Stimulated activated CD4-positive, alpha-beta T cell treated with anti-CD3 and anti-CD28 coated beads, Interleukin-2, amount 100 ng/mL, for 24 hours (primary cell): ENCODE measurements around the gene MYH9.
"Not testable (repeated sequence)": the region's sequence is repeated elsewhere in the genome, so short reads cannot be mapped to it uniquely, and the experiment has no call there.

Source experiments
- DNase-seq, 2 donors: peaks; one replicate each; pipeline ENCODE4 v3.0.0-alpha.2; 2020

MYH9 gene

DNA sequence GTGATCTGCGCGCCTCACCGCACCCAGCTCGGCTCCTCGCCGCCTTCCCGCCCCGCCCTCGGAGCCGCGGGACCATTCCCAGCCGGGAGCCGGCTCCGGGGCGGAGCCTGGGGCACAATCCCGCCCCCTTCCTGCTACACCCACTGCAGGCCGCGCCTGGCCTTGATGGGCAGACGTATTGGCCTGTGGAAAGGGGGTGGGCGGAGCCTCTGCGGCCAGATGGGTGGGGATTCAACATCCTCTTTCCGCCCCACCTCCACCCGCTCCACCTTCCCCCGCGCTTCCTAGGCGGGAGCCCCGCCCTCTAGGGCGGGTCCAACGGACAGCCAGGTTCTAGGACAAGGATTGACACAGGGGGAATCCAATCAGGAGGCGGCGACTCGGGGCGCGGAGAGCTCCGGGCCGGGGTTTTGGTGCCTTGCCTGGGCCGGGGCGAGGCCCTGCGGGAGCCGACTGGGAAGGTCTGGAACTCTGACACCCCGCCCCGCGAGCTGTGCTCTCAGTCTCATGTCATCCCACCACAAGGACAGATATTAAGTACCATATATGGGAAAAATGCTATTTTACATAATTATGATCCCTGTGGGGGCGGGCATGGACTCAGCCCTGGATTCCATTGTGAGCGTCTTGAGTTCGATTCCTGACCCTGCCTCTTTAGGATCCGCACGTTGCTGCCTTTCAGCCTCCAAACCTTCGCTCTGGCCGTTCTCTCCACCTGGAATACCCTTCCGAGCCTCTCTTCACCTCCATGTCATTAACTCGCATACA, at the start of gene MYH9:
Gene MYH9 (minus strand): TSS at position 9 of the 768 bp plus-strand sequence. CDS start 38,731 bp downstream, outside the sequence.
- DNase-seq = peak; percentile 99

DNA sequence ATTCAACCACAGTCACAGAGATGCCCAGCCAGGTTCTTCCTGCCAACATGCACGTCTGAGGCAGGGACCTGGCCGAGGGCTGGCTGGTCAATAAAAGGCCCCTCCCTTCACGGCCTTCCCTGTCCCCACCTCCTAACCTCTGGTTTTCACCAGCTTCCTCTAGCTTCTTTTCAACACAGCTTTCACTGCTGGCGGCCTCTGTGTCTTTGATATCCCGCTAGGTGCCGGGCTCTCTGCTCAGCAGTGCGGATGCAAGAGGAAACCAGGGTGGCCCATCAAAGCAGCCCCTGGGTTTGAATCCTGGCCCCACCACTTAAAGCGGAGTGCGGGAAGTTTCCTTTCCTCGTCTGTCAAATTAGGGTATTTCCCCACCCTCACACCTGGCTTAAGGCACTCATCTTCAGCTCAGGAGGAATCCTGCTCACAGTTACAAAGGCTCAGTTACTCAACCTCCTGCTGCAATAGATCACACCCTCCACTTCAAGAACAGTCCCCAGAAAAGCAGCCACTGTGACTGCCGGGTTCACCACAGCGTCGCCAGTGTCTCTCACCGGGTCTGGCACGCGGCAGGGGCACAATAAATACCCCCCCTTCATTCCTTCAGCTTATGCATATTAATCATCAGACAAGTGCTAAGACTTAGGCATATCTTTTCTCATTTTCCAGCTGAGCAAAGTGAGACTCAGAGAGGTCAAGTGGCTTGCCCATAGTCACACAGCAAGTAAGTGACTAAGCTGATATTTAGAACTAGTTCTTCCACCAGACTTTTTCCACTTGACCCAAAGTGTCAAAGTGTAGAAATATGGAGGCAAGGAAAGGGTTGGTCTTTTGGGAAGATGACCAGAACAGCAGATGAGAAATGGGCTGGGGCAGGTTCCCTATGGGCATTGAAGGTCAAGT, 48.0 kb upstream of the MYH9 start:
- peak; percentile 59 to 60 for DNase-seq

GRCh38 chr22:36433318-36434231, 45.8 kb upstream of the MYH9 start:
- no peak for DNase-seq

DNA sequence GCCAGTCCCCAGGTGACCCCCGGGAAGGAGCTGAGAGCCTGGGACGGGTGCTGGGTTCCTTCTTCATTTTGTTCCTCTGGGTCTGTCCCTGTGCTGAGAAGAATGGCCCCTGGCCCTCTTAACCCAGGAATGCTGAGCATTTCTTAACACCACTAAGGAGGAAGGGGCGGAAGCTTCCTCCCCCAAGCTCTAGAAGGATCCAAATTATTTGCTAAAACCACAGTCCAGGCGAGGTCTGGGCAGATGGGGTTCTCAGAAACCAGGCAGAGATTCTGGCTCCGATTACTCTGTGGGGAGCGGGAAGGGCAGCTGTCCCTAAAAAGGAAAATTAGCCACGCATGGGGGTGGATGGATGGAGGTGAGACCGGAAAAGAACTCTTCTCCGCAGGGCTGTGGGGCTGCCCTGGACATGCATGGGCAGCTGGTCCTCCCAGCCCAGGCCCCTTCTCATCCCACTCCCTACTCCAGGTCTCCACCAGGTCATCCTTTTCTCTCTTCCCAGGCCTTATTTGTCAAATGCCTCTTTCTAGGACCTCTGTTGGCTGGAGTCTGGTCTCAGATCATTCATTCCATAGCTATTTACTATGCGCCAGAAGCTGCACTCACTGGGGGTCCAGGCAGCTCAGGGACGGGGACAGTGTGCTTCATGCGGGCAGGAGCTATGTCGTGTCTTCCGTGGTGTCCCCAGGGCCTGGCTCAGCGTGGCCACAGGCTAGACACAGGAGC, 45.0 kb upstream of the MYH9 start:
- DNase-seq = no peak

DNA sequence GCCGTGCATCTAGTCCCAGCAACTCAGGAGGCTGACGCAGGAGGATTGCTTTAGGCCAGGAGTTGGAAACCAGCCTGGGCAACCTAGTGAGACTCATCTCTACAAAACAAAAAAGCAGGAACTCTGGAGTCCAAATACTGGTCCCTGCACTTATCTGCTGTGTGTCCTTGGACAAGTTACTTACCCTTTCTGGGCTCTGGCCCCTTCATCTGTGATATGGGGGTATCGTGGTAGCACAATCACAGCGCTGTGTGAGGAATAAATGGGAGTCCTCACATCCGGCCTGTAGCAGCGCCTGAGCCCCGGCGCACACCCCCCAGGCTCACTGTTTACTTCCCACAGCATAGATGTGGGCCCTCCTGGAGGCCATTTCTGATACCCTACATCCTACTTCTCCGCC, 44.2 kb upstream of the MYH9 start:
- no peak for DNase-seq

GRCh38 chr22:36430863-36431262, 43.1 kb upstream of the MYH9 start:
- DNase-seq = no peak

GRCh38 chr22:36427952-36428351, 40.2 kb upstream of the MYH9 start:
- DNase-seq = not testable (repeated sequence)

DNA sequence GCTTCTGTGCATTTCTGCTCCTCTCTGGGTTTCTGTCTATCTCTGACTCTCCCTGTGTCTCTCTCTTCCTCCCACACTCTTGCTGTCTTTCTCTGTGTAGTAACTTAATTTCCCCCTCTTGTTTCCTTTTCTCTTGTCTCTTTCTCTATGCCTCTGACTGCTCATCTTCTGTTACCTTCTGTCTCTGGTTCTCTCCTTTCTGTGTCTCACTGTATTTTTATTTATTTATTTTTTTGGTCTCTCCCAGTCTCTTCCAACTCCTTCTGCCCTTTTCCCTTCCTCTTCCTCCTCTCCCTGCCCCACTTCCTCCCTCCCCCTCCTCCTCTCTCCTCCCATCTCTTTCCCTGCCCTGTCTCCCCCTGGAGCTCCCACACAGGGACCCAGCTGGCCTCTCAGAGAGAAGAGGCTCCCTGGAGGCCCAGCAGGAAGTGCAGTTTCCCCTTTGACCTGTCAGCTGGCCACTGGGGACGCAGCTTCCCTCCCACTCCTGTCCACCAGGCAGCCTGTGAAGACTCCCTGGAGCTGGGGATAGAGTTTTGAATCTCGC, 38.3 kb upstream of the MYH9 start:
- no peak for DNase-seq

DNA sequence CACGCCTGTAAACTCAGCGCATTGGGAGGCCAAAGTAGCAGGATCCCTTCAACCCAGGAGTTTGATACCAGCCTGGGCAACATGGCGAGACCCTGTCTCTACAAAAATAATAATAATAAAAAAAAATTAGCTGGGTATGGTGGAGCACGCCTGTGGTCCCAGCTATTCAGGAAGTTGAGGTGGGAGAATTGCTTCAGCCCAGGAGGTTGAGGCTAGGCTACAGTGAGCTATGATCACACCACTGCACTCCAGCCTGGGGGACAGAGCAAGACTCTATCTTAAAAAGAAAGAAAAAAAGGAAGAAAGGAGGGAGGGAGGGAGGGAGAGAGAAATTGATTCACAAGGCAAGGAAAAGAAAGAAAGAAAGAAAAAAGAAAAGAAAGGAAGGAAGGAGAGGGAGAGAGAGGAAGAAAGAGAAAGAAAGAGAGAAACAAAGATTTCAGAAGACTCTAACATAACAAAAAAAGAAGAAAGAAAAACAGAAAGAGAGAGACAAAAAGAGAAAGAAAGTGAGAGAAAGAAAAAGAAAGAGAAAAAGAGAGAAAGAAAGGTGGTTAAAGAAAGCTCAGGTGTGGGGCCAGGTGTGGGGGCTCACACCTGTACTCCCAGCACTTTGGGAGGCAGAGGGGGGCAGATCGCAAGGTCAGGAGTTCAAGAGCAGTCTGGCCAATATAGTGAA, 37.3 kb upstream of the MYH9 start:
- DNase-seq = no peak

- DNase-seq = not testable (repeated sequence)
These were observed 36.7 kb upstream of the MYH9 start for GRCh38 chr22:36424466-36424865.

DNA sequence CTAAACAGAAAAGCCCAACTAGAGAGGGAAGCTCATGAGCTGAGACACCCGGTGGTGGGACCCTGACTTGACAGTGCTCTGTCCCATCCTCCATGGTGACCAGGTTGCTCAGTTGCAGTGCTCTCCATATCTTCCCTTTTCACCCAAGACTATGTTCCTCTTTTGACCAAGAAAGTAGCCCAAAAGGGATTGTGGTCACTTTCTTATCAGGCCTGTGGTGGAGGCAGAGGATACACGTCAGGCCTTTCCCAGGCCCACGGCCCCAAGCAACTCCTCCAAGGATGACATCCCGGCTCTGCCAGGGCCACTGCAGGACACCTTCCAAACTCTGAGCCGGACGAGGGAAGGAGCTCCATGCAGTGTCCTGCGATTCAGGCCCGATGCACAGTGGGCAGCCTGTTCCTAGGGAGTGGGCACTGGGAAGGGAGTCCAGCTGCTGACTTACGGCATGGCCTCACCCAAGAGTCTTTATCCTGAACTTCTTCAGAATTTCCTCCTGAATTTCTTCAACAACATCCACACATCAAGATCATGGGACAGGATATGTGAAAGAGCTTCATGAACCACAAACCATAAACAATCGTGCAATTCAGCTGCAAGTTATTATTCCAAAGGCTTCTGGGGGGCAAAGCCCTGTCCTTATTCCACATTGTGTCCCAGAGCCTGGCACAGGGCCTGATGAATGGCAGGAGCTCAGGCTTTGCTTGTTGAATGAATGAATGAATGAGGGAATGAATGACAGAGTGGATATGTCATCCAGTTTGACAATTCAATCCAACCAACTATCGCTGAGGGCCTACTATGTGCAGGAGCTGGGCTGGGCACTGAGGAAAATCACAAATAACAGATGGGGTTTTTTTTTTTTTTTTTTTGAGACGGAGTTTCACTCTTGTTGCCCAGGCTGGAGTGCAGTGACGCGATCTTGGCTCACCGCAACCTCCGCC, 36.0 kb upstream of the MYH9 start:
- DNase-seq = no peak

GRCh38 chr22:36422287-36423014, 34.7 kb upstream of the MYH9 start:
- DNase-seq = no peak

- DNase-seq = no peak
These were observed 32.4 kb upstream of the MYH9 start for GRCh38 chr22:36419912-36420882.

DNA sequence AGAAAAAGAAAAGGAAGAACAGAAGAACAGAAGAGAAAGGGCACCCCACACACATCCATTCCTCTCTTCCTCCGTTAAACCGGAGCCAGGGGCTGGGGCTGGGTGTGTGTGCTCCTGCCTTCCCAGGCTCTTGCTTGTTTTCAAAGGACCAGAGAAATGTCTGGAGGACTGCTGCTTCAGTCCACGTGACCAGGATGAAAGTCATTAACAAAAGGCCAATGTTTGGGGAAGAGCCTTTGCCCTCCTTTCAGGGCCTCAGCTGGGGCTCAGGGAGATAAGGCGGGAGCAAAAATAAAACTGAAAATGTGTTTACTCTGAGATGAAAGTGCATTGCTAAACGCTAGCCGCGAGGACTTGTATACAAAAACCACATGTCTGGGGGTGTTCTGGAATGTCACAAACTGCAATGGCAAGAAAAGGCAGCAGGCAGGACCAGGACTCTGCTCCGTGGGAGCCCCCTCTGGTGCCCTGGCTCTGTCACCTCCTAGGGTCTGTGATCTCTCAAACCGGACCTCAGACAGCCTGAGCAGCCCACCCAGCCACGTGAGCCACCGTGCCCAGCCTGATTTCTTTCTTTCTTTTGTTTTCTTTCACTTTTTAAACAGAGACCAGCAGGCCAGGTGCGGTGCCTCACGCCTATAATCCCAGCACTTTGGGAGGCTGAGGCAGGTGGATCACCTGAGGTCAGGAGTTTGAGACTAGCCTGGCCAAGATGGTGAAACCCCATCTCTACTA, 31.6 kb upstream of the MYH9 start:
- DNase-seq = no peak

- no peak for DNase-seq
These were observed 29.5 kb upstream of the MYH9 start for GRCh38 chr22:36417281-36417686.

GRCh38 chr22:36415415-36416168, 27.8 kb upstream of the MYH9 start:
- no peak for DNase-seq
